ENCODE measurements around the gene RPL35. TPM values are rescaled to one million over a fixed set of nuclear protein-coding genes. Genes with fewer than 3 reads are reported as not detected.

The RPL35 gene
- 2,504 and 3,286 TPM in 2 replicates for total RNA-seq

GRCh38 chr9:124861342-124862229 is at the start of gene RPL35, which contains the start of gene ARPC5L:
TSS of gene RPL35 (minus strand) at chr9:124861957. CDS start at chr9:124861912, 45 bp downstream.
TSS of gene ARPC5L (plus strand) at chr9:124862130. CDS start at chr9:124869291, 7,161 bp downstream.

GRCh38 chr9:124852829-124853531 is 8.8 kb downstream of the RPL35 start, which contains the start of gene WDR38:
TSS of gene WDR38 (plus strand) at chr9:124853460. CDS start at chr9:124853532, 72 bp downstream.

Other genes with a start within 250 kb of the RPL35 start
- 0.23 and 0.68 TPM in 2 replicates for gene NR6A1, start 90.6 kb downstream of the RPL35 start, total RNA-seq
- 26.7 and 102 TPM in 2 replicates for gene OLFML2A, start 84.8 kb downstream of the RPL35 start, total RNA-seq
- not detected in 2 replicates for gene WDR38, start 8.5 kb downstream of the RPL35 start, total RNA-seq
- gene ARPC5L, start 173 bp upstream of the RPL35 start, total RNA-seq = 17.8 and 21.4 TPM in 2 replicates
- gene GOLGA1, start 79.1 kb upstream of the RPL35 start, total RNA-seq = 7.5 and 9.4 TPM in 2 replicates